Stimulated activated naive B cell treated with anti-CD40 and anti-IgM and Interleukin-4, amounts not matched to agents 10 μg/mL and 1 μg/mL and 100 μg/mL, for 72 hours (primary cell): ENCODE data around the gene ADGRE3.
A peak's percentile ranks its signal among the peaks of the same experiment; 100 is the strongest.

ENCODE experiments used
- ATAC-seq, 2 donors: fragments of 150-1000 bp; cut with Tn5 transposase; replicated peaks; 2 replicates each; pipeline ENCODE4 v1.10.0; 2021; ENCODE audit warnings: moderate library complexity in 1 of 2
- DNase-seq: peaks from one replicate; pipeline ENCODE4 v3.0.0; 2021
- H3K27ac Mint-ChIP-seq: one replicate; pipeline ENCODE4 v1.8.0; 2022; ENCODE audit warnings: mild to moderate bottlenecking, mixed read lengths
- H3K27me3 Mint-ChIP-seq, 2 donors: one replicate each; pipeline ENCODE4 v1.8.0; 2022; ENCODE audit warnings: mixed read lengths in 2 of 2
- H3K36me3 Mint-ChIP-seq, 2 donors: one replicate each; pipeline ENCODE4 v1.8.0; 2022; ENCODE audit warnings: mixed read lengths in 2 of 2, mild to moderate bottlenecking in 1 of 2
- H3K4me1 Mint-ChIP-seq, 2 donors: one replicate each; pipeline ENCODE4 v1.8.0; 2022; ENCODE audit warnings: mixed read lengths in 2 of 2, mild to moderate bottlenecking in 1 of 2
- H3K4me3 Mint-ChIP-seq, 2 donors: one replicate each; pipeline ENCODE4 v1.8.0; 2022; ENCODE audit warnings: mild to moderate bottlenecking in 2 of 2, mixed read lengths in 2 of 2, moderate library complexity in 1 of 2
- H3K9me3 Mint-ChIP-seq, 2 donors: one replicate each; pipeline ENCODE4 v1.8.0; 2022; ENCODE audit warnings: mixed read lengths in 2 of 2, mild to moderate bottlenecking in 1 of 2

The ADGRE3 gene

DNA sequence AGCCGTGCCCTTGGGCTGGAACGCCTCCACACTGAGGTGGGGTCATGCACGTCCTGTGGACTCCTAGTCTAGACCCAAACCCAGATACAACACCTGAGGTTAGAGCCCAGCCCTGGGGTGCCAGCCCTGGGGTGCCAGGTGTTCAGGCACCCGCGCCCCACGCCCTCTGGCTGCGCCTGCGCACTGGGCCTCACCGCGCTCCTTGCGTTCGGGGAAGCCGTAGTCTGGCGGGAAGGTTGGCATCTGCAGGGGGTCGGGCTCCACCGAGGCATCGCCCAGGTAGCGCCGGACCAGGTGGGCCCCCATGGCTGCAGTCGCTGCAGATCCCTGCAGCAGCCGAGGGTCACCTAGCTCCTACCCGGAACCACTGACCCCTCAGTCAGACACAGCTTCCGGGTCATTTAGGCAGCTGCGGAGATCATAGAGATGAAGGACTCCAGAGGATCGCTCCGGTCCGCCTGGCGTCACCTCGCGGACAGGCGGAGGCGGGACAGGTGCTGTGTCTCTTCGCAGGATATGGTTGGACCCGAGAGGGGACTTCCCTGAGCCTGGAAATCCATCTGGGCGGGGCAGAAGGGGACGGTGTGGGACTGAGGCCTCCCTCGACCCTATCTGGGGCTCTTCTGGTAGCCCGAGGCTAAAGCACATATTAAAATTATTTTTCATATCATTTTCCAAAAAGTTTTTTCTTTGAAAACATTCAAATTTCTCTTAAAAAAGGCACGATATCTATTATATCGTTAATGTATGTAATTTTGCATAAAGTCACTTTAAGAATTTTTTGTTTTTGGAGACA, 102.8 kb downstream of the ADGRE3 start, which contains the start of gene NDUFB7:
NDUFB7 (minus strand) TSS at position 372 of the 796 bp plus-strand sequence; CDS start at position 306, 66 bp downstream.
- Mint-ChIP-seq H3K4me1 (peaks cover 43 to 85% of the 10 kb centered on the region in 2 donors), H3K27me3 (no peaks in the 10 kb centered on the region), H3K27ac (peak within 1 kb of the TSS; percentile 96), H3K4me3 (peak within 1 kb of the TSS; percentile 98), H3K9me3 (no peaks in the 10 kb centered on the region), H3K36me3 (peaks cover 20 to 23% of the 10 kb centered on the region in 2 donors)
- DNase-seq, result peak; percentile 92
- ATAC-seq, result peak; percentile 87 to 89

DNA sequence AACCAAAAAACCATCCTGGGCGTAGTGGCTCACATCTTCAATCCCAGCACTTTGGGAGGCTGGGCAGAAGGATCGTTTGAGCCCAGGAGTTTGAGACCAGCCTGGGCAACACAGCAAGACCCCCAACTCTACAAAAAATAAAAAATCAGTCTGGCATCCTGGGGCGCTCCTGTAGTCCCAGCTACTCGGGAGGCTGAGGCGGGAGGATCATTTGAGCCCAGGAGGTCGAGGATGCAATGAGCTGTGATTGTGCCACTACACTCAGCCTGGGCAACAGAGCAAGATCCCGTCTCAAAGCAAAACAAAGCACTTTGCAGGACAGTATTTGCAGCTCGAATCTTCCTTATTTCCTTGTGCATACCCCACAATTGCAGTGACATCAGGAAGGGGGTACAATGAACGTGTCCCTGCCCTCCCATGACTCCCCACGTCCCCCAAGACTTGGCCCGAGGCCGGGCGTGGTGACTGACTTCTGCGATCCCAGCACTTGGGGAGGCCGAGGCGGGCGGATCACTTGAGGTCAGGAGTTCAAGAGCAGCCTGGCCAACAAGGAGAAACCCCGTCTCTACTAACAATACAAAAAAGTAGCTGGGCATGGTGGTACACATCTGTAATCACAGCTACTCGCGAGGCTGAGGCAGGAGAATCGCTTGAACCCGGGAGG, 103.6 kb downstream of the ADGRE3 start:
- peaks cover 20 to 26% of the 10 kb centered on the region in 2 donors for H3K36me3 Mint-ChIP-seq
- H3K9me3 Mint-ChIP-seq, result no peaks in the 10 kb centered on the region
- no peak for DNase-seq
- no peaks in the 10 kb centered on the region for H3K27me3 Mint-ChIP-seq
- peak overlapping the region; percentile 98 for H3K4me3 Mint-ChIP-seq
- peaks cover 40 to 76% of the 10 kb centered on the region in 2 donors for H3K4me1 Mint-ChIP-seq
- ATAC-seq, result no peak
- peak overlapping the region; percentile 9 for H3K27ac Mint-ChIP-seq
